Activated CD8-positive, alpha-beta T cell treated with anti-CD3 and anti-CD28 coated beads for 36 hours (primary cell): ENCODE results near the gene FARP2. TPM values are rescaled to one million over a fixed set of nuclear protein-coding genes. Genes with fewer than 3 reads are reported as not detected.
"Not testable (repeated sequence)": the region's sequence is repeated elsewhere in the genome, so short reads cannot be mapped to it uniquely, and the experiment has no call there.

Experiments used
- ATAC-seq: fragments of 200-7000 bp; cut with Tn5 transposase; one replicate; pipeline ENCODE4 v1.10.0; 2021; ENCODE audit warnings: mild to moderate bottlenecking, moderate library complexity
- CTCF ChIA-PET: fragments of 350-600 bp; sonication (Branson Sonifier 250); formaldehyde crosslinking; loops from one replicate; lab custom pipeline; 2021; ENCODE audit warnings: antibody characterized with exemption; lab: Charles Lee
- POLR2A ChIA-PET: fragments of 350-600 bp; sonication (Branson Sonifier 250); formaldehyde crosslinking; loops from one replicate; lab custom pipeline; 2021; ENCODE audit warnings: antibody characterized with exemption; lab: Charles Lee
- DNase-seq: peaks from one replicate; pipeline ENCODE4 v3.0.0-alpha.2; 2020
- H3K27ac Mint-ChIP-seq: one replicate; pipeline ENCODE4 v1.8.0; 2021; ENCODE audit warnings: mild to moderate bottlenecking, mixed read lengths
- H3K27me3 Mint-ChIP-seq: one replicate; pipeline ENCODE4 v1.8.0; 2021; ENCODE audit warnings: mixed read lengths
- H3K36me3 Mint-ChIP-seq: one replicate; pipeline ENCODE4 v1.8.0; 2021; ENCODE audit warnings: low read depth, mixed read lengths
- H3K4me1 Mint-ChIP-seq: one replicate; pipeline ENCODE4 v1.8.0; 2021; ENCODE audit warnings: low read depth, mixed read lengths
- H3K4me3 Mint-ChIP-seq: one replicate; pipeline ENCODE4 v1.8.0; 2021; ENCODE audit warnings: mild to moderate bottlenecking, moderate library complexity, mixed read lengths
- H3K9me3 Mint-ChIP-seq: one replicate; pipeline ENCODE4 v1.8.0; 2021; ENCODE audit warnings: mixed read lengths
- CTCF ChIP-seq: fragments of 200-600 bp; IDR thresholded peaks from one replicate; pipeline ENCODE4 v1.8.0; 2022; ENCODE audit warnings: antibody characterized with exemption, mild to moderate bottlenecking
- intact Hi-C: fragments of 100-400 bp; cut with micrococcal nuclease; formaldehyde crosslinking; loops from one replicate; pipeline ENCODE4 v1.10.0; 2022
- total RNA-seq, 2 experiments: library from RNA; stranded (reverse); gene quantifications; one replicate each; pipeline ENCODE4 v1.2.3, GENCODE V29; 2021

FARP2 gene
- total RNA-seq, 2 experiments from 2014 or later = 31.9 to 32.8 TPM

GRCh38 chr2:241514986-241515737, 159.1 kb downstream of the FARP2 start:
- no peaks in the 10 kb centered on the region for H3K27me3 Mint-ChIP-seq
- ChIA-PET CTCF (no interaction called here), POLR2A (interaction anchor here (1.4 kb wide), 1 partner anchor 157 kb away, joined by 4 read pairs; no protein-coding TSS in a partner anchor)
- peaks cover 23% of the 10 kb centered on the region for H3K4me1 Mint-ChIP-seq
- intact Hi-C loops = no loop called here
- H3K4me3 Mint-ChIP-seq = no peak overlapping the region
- H3K36me3 Mint-ChIP-seq = peaks cover 4% of the 10 kb centered on the region
- peaks cover 5% of the 10 kb centered on the region for H3K9me3 Mint-ChIP-seq
- peak; percentile 67 for ATAC-seq
- TF ChIP-seq CTCF = no peak
- peak overlapping the region; percentile 67 for H3K27ac Mint-ChIP-seq
- peak; percentile 10 for DNase-seq

- Mint-ChIP-seq H3K27ac (peak overlapping the region; percentile 48), H3K4me1 (peaks cover 23% of the 10 kb centered on the region), H3K27me3 (no peaks in the 10 kb centered on the region), H3K4me3 (no peak overlapping the region), H3K36me3 (peaks cover 4% of the 10 kb centered on the region), H3K9me3 (peaks cover 5% of the 10 kb centered on the region)
- intact Hi-C loops = no loop called here
- DNase-seq (no peak), ATAC-seq (no peak)
- POLR2A ChIA-PET = no interaction called here
- TF ChIP-seq CTCF = no peak
- CTCF ChIA-PET = no interaction called here
Measured at GRCh38 chr2:241516520-241516965, 160.5 kb downstream of the FARP2 start.

- Mint-ChIP-seq H3K4me3 (no peak overlapping the region), H3K27me3 (peaks cover 1% of the 10 kb centered on the region), H3K9me3 (peaks cover 5% of the 10 kb centered on the region), H3K27ac (peak overlapping the region; percentile 18), H3K36me3 (peaks cover 4% of the 10 kb centered on the region), H3K4me1 (peaks cover 23% of the 10 kb centered on the region)
- ATAC-seq (no peak), DNase-seq (no peak)
- POLR2A ChIA-PET = no interaction called here
- CTCF ChIA-PET = no interaction called here
- intact Hi-C loops = no loop called here
- no peak for TF ChIP-seq CTCF
Measured at GRCh38 chr2:241517297-241517696, 161.2 kb downstream of the FARP2 start.

- TF ChIP-seq CTCF = no peak
- Mint-ChIP-seq H3K27ac (no peak overlapping the region), H3K36me3 (peaks cover 4% of the 10 kb centered on the region), H3K4me1 (peaks cover 22% of the 10 kb centered on the region), H3K27me3 (peaks cover 4% of the 10 kb centered on the region), H3K9me3 (peaks cover 5% of the 10 kb centered on the region), H3K4me3 (no peak overlapping the region)
- no peak for DNase-seq
- ChIA-PET POLR2A (no interaction called here), CTCF (no interaction called here)
- intact Hi-C loops = no loop called here
- no peak for ATAC-seq
Measured at GRCh38 chr2:241519669-241520068, 163.6 kb downstream of the FARP2 start.

- no peak for DNase-seq
- Mint-ChIP-seq H3K4me3 (no peak overlapping the region), H3K27me3 (peaks cover 4% of the 10 kb centered on the region), H3K4me1 (no peaks in the 10 kb centered on the region), H3K36me3 (peaks cover under 1% of the 10 kb centered on the region), H3K27ac (no peak overlapping the region), H3K9me3 (peaks cover 7% of the 10 kb centered on the region)
- no peak for ATAC-seq
- TF ChIP-seq CTCF = no peak
- intact Hi-C loops = no loop called here
- POLR2A ChIA-PET = no interaction called here
- CTCF ChIA-PET = no interaction called here
Measured at GRCh38 chr2:241522477-241522876, 166.4 kb downstream of the FARP2 start.

GRCh38 chr2:241525818-241526780, 170.0 kb downstream of the FARP2 start:
- DNase-seq = not testable (repeated sequence)

More at GRCh38 chr2:241525818-241526780, 170.0 kb downstream of the FARP2 start:
- H3K4me3 Mint-ChIP-seq, H3K36me3 Mint-ChIP-seq, ATAC-seq, POLR2A ChIA-PET, CTCF ChIA-PET, H3K4me1 Mint-ChIP-seq, H3K27me3 Mint-ChIP-seq, intact Hi-C loops, H3K9me3 Mint-ChIP-seq, H3K27ac Mint-ChIP-seq: not testable (repeated sequence)
